Nephron (organoid): ENCODE results near the gene ZNF547.
A peak's percentile ranks its signal among the peaks of the same experiment; 100 is the strongest.

Experiments
- H3K27ac Mint-ChIP-seq, 3 experiments: 2 replicates each; pipeline ENCODE4 v1.8.0; 2020; ENCODE audit warnings: mixed read lengths in 3 of 3, mild to moderate bottlenecking in 2 of 3, moderate library complexity in 1 of 3
- H3K27me3 Mint-ChIP-seq: 2 replicates; pipeline ENCODE4 v1.8.0; 2021; ENCODE audit warnings: low read depth, mild to moderate bottlenecking, moderate library complexity, mixed read lengths
- H3K36me3 Mint-ChIP-seq: 2 replicates; pipeline ENCODE4 v1.8.0; 2020; ENCODE audit warnings: low read depth, mixed read lengths
- H3K4me1 Mint-ChIP-seq: 2 replicates; pipeline ENCODE4 v1.8.0; 2020; ENCODE audit warnings: mixed read lengths
- H3K4me3 Mint-ChIP-seq, 3 experiments: 2 replicates each; pipeline ENCODE4 v1.8.0; 2020; ENCODE audit warnings: mild to moderate bottlenecking in 3 of 3, mixed read lengths in 3 of 3, moderate library complexity in 2 of 3
- H3K9me3 Mint-ChIP-seq: 2 replicates; pipeline ENCODE4 v1.8.0; 2020; ENCODE audit warnings: mixed read lengths
- TF ChIP-seq, protein P1 (sequence below), 3 experiments: fragments of 200-600 bp; sonication (generic); IDR thresholded peaks; one replicate each; pipeline ENCODE4 v1.5.0; 2021; ENCODE audit warnings: antibody characterized with exemption in 3 of 3; ENCODE audit not compliant: unreplicated experiment in 3 of 3

The ZNF547 gene

GRCh38 chr19:57410877-57411671 lies 47.7 kb downstream of the ZNF547 start, which contains the start of gene ZNF17:
TSS of gene ZNF17 (plus strand) at chr19:57411161. CDS start at chr19:57413616, 2,455 bp downstream.
- TF ChIP-seq, protein P1, sequence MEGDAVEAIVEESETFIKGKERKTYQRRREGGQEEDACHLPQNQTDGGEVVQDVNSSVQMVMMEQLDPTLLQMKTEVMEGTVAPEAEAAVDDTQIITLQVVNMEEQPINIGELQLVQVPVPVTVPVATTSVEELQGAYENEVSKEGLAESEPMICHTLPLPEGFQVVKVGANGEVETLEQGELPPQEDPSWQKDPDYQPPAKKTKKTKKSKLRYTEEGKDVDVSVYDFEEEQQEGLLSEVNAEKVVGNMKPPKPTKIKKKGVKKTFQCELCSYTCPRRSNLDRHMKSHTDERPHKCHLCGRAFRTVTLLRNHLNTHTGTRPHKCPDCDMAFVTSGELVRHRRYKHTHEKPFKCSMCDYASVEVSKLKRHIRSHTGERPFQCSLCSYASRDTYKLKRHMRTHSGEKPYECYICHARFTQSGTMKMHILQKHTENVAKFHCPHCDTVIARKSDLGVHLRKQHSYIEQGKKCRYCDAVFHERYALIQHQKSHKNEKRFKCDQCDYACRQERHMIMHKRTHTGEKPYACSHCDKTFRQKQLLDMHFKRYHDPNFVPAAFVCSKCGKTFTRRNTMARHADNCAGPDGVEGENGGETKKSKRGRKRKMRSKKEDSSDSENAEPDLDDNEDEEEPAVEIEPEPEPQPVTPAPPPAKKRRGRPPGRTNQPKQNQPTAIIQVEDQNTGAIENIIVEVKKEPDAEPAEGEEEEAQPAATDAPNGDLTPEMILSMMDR (IDR thresholded peaks at IDR 0.05; ENCODE audit: unreplicated experiment in 3 of 3) = no peak
- Mint-ChIP-seq H3K4me3 (peak within 1 kb of the TSS; percentile 97 to 99 (median 98)), H3K27ac (peak within 1 kb of the TSS; percentile 85 to 92 (median 90)), H3K27me3 (peaks cover 8% of the 10 kb centered on the region), H3K36me3 (peaks cover 27% of the 10 kb centered on the region), H3K4me1 (peaks cover 17% of the 10 kb centered on the region), H3K9me3 (peaks cover 10% of the 10 kb centered on the region)

DNA sequence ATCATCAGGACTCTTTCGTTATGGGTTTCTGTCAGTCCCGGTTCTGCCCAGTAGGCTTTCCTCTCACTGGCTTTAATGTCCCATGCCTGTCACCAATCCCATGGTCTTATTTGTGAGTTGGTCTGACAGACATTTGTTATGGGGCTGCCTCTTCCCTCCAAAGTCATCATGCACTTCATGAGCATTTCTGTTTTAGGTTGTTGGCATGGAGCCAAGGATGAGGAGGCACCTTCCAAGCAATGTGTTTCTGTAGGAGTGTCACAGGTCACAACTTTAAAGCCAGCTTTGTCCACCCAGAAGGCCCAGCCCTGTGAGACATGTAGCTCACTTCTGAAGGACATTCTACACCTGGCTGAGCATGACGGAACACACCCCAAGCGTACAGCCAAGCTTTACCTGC lies 56.1 kb downstream of the ZNF547 start:
- no peak overlapping the region for H3K4me3 Mint-ChIP-seq
- TF ChIP-seq, protein P1 (IDR thresholded peaks at IDR 0.05; ENCODE audit: unreplicated experiment in 3 of 3) = no peak
- peaks cover 4% of the 10 kb centered on the region for H3K27me3 Mint-ChIP-seq
- no peaks in the 10 kb centered on the region for H3K4me1 Mint-ChIP-seq
- peaks cover 47% of the 10 kb centered on the region for H3K9me3 Mint-ChIP-seq
- H3K36me3 Mint-ChIP-seq = peaks cover 78% of the 10 kb centered on the region
- H3K27ac Mint-ChIP-seq = no peak overlapping the region

DNA sequence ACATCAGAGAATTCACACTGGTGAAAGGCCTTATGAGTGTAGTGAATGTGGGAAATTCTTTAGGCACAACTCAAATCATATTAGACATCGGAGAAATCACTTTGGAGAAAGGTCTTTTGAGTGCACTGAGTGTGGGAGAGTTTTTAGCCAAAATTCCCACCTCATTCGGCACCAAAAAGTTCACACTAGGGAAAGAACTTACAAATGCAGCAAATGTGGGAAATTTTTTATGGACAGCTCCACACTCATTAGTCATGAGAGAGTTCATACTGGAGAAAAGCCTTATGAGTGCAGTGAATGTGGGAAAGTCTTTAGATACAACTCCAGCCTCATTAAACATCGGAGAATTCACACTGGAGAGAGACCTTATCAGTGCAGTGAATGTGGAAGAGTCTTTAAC lies 57.7 kb downstream of the ZNF547 start:
- TF ChIP-seq, protein P1 (IDR thresholded peaks at IDR 0.05; ENCODE audit: unreplicated experiment in 3 of 3) = no peak
- Mint-ChIP-seq H3K27me3 (no peaks in the 10 kb centered on the region), H3K4me1 (no peaks in the 10 kb centered on the region), H3K9me3 (peaks cover 42% of the 10 kb centered on the region), H3K27ac (no peak overlapping the region), H3K4me3 (no peak overlapping the region), H3K36me3 (peaks cover 73% of the 10 kb centered on the region)
